NCI-H2107 treated with DMSO at 0.1 percent for 48 hours (cell line): ENCODE results near the gene UXT.
"Not testable (repeated sequence)": the region's sequence is repeated elsewhere in the genome, so short reads cannot be mapped to it uniquely, and the experiment has no call there.

Source experiments
- DNase-seq: peaks from one replicate; lab custom pipeline; 2025; ENCODE audit not compliant: unreplicated experiment; lab: John Stamatoyannopoulos, UW

The UXT gene

GRCh38 chrX:47618923-47619485 is 40.0 kb downstream of the UXT start:
- DNase-seq: no peak

- no peak for DNase-seq
Measured at GRCh38 chrX:47614618-47615017, 44.4 kb downstream of the UXT start.

- no peak for DNase-seq
Measured at GRCh38 chrX:47613082-47613481, 45.9 kb downstream of the UXT start.

GRCh38 chrX:47612418-47612817 is 46.6 kb downstream of the UXT start:
- no peak for DNase-seq

GRCh38 chrX:47611926-47612325 is 47.1 kb downstream of the UXT start:
- DNase-seq: no peak

GRCh38 chrX:47611489-47611888 is 47.5 kb downstream of the UXT start:
- DNase-seq: no peak

- DNase-seq: no peak
Measured at GRCh38 chrX:47610511-47610910, 48.5 kb downstream of the UXT start.

- DNase-seq: no peak
Measured at GRCh38 chrX:47608130-47608810, 50.7 kb downstream of the UXT start.

GRCh38 chrX:47607091-47607490 is 51.9 kb downstream of the UXT start:
- no peak for DNase-seq

- DNase-seq: no peak
Measured at GRCh38 chrX:47605024-47605423, 54.0 kb downstream of the UXT start.

GRCh38 chrX:47603125-47603524 is 55.9 kb downstream of the UXT start:
- DNase-seq: not testable (repeated sequence)
